ENCODE data around the gene DLG3. TPM values are rescaled to one million over a fixed set of nuclear protein-coding genes. Genes with fewer than 3 reads are reported as not detected.
"Not testable (repeated sequence)": the region's sequence is repeated elsewhere in the genome, so short reads cannot be mapped to it uniquely, and the experiment has no call there.

DLG3 gene
- total RNA-seq, 1 experiment from 2014 or later: 5.9 TPM

DNA sequence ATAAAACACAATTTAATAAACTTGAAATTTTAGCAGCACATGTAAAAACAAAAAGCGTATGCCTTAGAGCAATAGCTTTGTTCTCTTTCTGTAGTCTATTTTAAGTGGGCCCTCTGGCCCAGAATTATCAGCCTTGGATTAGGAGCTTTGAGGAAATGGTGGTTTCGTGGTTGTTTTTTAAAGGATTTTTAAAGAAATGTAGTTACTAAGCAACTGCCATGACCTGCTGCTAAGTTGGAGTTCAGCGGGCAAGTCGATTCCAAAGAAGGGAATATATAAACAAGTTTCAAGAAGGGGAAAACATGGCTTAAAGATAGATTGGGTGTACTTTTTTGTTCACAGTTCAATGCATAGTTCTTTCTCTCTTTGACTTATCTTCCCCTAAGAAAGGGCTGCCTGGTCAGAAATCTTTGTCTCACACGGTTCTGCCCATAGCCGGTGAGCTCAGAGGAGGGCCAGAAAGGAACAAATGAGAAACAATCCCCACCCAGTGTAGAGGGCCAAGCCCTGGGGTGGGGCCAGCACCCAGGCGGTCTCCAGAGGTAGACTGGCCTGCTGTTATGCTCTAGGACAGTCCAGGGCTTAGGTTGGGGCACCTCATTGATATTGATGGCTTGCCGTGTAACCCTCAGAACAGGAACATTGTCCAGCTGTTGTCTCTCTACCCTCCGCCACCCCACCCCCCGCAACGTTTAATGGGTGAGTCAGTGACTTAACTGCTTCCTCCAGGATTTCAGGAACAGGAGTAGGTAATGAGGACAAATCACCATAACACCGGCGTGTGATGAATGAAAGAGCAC is 32.5 kb downstream of the DLG3 start:
- DNase-seq (ENCODE audit: low read depth): peak; percentile 86

DNA sequence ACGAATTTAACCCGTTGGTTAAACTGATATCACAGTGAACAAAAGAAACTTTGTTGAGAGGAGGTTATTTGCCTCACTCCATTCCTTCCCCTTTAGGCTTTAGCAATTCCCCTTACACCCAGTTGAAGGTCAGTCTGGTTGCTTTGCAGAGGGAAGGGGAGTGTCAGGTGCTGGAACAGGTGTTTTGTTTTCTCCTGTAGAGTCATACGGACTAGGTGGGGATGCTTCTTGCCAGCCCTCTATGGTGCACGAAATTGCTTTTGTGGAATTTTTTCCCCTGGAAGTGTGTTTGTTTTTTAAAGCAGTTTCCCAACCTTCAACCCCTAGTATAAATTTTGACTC is 33.1 kb downstream of the DLG3 start:
- DNase-seq (ENCODE audit: low read depth): no peak

DNA sequence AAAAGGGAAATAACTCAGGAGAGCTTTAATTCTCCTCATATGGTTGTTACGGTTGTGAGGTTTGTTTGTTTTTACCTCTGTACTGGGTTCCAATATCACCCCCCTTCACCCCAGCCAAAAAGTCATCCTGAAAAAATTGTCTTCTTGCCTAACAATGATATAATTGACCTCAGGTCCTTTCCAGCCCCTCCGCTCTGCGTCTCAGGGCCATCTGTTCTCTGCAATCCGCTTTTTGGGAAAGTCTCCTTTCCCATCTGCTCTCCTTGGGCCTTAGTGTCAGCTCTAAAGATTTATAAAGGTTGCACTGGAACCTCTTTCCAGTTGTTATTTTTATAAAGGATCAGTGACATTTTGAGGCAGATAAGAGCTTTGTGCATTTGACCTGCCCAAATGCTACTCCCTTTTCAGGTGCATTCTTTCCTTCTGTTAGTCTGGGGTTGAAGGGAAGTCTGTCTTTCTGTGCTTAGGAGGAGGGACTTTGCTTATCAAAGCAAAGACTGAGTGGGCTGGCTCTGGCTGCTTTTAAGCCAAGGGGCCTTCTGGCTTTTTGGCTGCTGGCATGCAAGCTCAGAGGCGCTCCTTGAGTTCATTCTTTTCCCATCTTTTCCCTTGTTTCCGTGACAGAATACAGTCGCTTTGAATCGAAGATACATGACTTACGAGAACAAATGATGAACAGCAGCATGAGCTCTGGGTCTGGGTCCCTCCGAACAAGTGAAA is 34.1 kb downstream of the DLG3 start:
- peak; percentile 15 for DNase-seq (ENCODE audit: low read depth)

DNA sequence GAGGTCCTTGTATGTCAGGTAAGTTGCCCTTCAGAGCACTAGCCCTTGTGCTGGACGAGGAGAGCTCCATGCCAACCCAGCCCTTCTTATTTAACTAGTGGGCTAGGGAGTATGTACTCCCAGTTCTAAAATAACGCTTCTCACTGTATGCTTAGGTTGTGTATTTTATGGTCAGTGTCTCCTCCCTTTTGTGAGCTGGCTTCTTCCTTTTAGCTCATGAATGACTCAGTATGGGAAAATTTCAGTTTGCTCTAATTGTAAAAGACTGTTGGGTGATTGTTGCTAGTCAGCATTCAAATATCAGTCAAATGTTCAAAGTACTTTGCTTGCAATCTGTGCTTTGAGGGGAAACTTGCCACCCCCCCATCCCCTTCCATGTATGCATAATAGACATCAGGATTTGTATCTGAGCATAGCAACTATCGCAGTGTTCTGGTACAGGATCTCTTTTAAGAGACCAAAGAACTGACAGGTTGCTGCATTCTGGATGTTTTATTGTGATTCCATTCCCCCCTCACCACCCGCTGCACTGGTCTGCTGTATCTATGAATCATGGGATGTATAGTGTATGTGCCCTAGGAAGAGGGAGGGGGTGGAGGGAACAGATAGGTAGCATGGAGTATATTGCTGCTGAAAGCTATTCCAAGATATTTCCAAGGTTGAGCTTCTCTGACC is 34.7 kb downstream of the DLG3 start:
- peak; percentile 52 for DNase-seq (ENCODE audit: low read depth)

DNA sequence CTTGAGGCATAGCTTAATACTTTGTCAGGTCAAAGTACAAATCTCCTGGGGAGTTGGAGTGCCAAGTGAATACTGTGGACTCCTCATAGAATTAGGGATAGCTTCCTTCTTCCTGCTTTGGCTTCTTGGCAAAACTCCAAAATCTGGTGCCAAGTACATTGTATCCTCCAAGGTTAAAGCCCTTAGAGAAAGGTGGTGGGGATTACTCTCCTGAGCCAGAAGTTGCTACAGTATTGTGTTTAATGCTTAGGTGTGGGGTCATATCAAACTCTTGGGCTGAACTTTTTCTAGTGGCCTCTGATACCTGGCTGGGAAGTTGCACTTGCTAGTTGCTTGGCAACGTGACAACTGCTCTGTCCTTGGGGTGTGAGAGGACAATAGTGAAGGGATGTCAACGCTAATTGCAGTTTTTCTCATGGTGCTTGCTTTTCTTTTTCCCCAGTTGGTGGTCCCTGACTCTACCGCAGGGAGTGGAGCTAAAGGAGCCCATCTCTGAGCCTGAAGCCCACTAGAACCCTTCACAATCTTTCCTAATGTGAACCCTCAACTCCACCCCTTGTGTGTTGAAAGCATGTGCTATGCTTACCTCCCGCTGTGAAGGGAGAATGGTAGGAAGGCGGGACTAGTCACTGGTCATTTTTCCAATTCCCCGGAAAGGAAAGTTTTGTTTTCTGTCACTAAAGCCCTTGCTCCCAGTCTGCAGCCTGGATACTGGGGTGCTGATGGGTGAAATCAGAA is 35.5 kb downstream of the DLG3 start:
- peak; percentile 51 for DNase-seq (ENCODE audit: low read depth)

DNA sequence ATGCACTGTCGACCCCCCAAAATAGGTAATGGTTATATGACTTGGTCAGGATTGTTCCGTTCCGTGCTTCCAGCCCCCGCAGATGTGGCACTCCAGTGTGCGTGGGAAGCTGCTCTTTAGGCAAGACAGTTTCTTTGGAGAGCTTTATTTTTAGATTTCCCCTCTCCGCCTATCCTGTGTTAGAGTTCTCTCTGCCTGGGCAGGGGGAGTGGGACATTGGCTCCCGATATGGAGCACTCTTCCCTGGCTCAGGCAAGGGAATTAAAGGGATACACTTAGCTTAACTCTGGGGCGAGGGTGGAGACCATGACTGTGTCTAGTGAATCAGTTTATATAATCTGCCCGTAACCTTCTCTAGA is 36.0 kb downstream of the DLG3 start:
- peak; percentile 11 for DNase-seq (ENCODE audit: low read depth)

DNA sequence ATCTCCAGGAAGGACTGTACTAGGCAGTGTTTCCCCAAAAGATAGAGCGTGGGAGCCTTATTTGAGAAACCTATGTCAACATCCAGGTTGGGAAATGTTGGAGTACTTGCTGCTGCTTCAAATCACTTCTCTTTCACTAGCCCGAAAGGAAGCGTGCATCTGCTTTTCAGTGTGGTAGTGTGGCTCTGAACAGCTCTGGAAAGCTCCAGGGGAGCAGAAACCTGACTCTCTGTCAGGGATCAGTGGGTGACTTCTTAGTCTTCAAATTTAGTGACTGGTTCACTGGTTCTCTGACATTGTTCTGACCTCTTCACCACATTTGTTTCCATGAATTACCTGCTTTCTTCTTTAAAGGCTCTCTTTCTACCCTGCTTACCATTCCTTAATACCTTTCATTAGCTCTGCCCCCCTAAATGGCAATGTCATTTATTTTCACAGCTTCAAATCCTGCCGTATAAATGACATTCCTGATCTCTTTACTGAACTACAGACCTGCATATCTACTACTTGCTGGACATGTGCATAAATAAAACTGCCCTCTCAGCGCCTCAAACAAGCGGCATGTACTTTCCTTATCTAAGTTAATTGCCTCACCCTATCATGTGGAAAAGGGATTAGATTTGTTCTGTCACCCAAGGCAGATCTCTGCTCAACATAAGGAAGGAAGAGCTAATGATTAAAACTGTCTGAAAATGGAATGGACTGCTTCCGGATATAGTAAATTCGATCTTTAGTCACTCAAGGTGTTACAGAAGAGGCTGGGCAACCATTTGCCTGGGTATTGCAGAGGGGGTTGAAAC is 37.0 kb downstream of the DLG3 start:
- peak; percentile 18 for DNase-seq (ENCODE audit: low read depth)

DNA sequence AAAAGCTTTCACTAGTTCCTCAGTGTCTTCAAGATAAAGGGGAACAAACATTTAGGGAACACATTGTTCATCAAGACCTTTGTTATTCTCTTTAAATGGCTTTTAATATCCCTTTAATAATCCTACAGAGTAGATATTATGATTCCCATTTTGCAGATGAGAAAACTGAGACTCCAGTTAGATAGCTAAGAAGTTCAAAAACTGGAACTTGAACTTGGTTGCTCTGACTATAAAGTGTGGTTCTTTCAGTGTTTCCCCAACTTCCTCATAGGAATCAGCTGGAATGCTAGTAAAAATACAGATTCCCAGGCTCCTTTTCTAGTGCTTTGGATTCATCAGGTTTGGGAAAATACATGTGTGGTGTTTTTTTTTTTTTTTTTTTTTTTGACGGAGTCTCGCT is 37.7 kb downstream of the DLG3 start:
- no peak for DNase-seq (ENCODE audit: low read depth)

DNA sequence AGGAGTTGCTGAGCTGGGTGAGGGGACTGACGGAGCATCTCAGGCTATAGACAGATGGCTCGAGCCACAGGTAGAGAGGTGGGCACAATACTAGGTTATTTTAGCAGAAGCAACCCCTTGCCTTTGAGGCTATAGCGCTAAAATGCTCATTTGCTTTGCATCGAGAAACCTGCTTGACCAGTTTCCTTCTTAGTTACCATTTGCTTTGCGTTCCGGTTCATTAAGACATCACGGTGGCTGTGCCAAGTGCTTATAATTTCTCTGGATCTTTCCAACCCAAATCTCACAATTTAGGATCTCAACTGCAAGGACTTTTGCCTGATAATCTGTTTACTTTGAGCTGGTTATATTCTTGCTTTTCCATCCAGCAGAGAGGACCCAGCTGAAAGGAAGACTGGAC is 40.8 kb downstream of the DLG3 start:
- no peak for DNase-seq (ENCODE audit: low read depth)

DNA sequence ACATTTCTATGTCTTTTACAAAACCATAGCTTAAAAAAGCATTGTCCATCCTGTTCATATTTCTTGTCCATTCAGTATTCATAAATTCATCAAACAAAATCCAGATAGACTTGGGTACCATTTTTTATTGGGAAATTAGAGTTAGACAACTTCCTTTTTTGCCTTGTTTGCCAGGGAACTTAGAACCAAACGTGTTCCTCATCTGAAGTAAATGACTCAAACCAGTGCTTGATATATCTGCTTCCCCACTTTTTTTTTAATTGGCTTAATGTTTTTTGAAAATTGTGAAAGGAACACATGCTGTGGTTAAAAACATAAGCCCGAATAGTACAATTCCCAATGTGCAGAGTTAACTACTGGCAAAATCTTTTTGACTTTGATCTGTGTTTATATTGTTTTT is 44.2 kb downstream of the DLG3 start:
- DNase-seq (ENCODE audit: low read depth): no peak

DNA sequence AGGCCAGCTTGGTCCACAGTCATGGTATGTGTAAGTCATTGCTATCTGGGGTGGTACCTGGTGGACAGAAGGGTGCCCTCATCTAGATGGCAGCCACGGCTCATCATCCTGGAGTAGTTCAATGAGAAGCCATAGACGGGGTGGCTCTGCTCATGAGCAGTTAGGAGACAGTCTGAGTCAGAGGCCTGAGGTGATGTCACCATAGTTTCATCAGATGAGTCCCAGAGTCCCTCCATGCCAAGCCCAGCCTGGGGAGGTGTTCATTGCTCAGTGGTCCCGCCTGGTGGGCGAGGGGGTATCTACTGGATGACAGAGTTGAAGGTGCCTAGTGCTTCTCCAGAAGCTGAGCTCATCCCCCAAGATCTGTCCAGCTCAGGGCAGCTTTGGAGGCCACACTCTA is 49.8 kb downstream of the DLG3 start:
- no peak for DNase-seq (ENCODE audit: low read depth)

DNA sequence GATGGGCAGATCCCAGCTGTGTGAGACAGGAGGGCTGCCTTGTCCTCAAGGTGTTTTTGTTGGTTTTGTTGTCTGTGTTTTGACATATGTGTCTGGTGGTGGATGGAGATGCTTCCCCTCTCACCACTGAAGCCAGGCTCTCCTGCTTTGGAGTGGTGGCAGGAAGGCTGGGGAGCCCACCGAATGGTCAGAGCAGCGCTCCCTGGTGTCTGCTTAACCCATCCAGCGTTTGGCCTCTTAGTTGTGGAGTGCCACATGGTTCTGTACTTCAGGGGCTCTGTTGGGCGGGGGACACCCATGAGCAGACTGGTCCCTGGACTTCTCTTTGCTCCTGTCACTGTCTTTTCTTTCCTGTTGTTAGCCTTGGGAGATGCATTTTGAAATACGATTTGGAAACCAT is 51.9 kb downstream of the DLG3 start:
- DNase-seq (ENCODE audit: low read depth): no peak

DNA sequence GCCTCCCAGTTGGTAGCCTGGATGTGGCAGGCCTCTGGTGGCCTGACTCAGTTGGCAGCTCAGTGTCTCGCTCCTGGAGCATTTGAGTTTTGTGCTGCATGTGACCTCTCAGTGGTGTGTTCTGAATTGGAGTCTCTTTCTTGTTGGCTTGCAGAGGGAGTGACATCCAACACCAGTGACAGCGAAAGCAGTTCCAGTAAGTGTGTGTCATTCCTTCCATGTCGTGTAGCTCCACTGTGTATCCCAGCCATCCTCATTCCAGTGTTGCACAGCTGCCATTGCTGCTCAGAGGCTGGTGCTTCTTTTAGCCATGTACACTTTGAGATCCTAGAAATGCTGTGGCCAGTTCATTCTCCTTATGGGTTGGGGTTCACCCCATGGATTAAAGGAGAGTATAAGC is 52.4 kb downstream of the DLG3 start:
- DNase-seq (ENCODE audit: low read depth): no peak

DNA sequence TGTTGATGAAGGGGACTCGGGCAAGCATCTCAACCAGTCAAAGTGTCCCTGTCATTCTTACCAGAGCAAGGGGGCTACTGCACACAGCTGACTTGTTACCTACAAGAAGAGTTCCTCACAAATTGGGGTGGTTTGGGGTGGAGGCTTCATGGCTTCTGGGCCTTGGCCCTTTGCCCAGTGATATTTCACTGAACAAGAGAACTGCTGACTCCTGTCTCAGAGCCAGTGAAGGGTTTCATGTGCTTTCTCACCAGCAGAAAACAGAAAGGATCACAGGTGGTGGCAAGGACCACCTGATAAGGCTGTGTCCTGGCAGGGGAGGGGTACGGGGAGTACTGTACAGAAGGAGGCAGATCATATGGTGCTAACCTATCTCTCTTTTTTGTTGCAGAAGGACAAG is 53.5 kb downstream of the DLG3 start:
- no peak for DNase-seq (ENCODE audit: low read depth)

DNA sequence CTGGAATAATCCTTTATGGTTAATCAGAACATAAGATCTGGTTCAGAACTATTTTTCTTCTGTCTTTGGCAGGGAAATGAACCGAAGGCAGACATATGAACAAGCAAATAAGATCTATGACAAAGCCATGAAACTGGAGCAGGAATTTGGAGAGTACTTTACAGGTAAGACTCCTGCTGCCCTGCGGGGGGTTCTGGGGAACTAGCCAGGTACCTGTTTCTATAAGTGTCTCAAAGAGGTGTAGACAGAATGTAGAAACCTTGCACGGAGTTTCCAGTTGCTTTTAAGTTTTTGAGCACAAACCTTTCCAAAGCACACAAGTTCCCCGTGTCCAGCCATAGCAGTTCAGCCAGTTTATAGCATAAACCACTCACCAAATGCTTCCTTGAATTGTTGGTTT is 56.2 kb downstream of the DLG3 start:
- no peak for DNase-seq (ENCODE audit: low read depth)

DNA sequence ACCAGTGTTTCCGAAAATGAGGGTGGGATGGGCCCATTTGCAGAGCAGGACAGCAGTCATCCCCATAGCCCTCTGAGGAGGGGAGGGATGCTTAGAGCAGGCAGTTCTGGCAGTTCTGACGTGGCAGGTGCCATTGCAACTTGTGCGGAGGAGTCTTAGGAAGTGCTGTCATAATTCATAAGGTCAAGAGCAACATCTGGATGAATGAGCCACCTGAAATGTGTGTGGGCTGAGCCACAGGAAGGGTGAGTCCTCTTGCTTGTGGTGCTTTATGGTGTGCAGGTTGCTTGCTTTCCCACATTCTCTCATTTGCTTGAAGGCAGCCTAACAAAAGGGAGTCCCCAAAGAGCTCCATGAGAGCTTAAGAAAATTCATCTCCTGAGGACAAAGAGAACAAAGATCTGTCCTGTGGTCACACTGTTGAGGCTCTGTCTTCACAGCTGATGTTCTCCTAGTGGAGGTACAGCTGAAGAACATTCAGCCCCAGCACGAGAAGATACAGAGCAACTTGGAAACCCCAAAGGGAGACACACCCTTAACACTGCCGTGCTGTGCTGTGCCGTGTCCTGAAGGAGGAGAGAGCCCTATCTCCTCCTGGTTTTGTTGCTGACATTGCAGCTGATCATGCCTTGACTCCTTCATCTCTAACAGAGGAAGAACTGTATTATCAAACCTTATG is 60.3 kb downstream of the DLG3 start:
- DNase-seq (ENCODE audit: low read depth): peak; percentile 6

DNA sequence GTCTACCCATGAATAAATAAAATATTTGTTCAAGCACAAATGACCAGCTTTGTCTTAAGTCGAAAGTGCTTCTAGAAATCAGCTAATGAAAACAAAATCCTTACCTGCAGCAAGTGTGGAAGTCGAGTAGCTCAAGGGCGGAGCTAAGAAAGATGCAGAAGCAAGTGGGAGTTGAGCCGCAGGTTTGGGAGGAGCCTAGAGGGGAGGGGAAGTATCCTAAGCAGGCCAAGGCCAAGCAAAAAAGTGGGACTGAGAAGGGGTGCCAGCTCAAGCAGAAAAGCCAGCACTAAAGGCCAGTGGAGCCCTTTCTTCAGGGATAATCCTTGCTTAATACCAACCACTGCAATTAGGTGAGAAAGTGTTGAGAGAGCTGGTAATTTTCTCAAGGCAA is 60.8 kb downstream of the DLG3 start:
- DNase-seq (ENCODE audit: low read depth): no peak

DNA sequence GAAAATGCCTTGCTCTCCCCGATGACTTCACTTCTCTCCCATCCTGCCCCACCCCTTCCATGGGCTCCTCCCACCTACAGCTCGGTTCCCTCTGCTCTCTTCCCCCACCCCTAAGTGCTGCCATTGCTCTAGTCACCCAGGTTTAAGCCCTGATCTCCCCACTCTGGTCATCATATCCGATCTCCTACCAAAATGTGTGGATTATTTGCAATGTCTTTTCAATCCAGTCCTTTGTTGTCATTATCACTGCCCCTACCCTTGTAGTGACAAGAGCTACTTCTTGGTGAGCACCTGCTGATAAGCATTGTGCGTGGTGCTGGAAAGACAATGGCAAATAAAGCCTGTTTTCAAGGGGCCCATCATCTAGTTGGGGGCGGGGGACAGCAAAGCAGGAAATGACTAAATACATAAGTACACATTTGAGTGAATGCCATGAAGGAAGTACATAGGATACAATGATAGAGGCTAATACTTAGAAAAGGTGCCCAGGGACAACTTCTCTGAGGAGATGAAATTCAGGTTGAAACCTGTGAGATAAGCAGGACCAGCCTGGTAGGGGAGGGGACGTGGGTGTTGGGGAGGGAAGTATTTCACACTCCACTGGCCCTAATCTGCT is 63.8 kb downstream of the DLG3 start:
- peak; percentile 5 for DNase-seq (ENCODE audit: low read depth)

DNA sequence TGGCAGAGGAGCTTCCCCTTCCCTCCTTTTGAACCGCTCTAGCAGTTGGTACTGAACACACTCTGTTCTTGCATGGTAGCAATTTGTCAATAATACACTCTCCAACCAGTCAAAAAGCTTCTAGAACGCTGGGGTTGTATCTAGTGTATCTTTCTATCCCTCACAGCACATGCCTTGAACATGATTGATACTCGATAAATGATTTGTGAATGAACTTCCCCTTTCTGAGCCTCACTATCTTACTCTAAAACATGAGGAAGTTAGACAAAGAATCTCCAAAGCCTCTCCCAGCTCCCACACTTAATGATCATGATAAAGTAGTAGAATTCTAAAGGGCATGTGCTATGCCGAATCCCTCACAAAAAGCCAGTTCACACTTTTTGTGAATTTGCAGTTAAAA is 64.4 kb downstream of the DLG3 start:
- no peak for DNase-seq (ENCODE audit: low read depth)

DNA sequence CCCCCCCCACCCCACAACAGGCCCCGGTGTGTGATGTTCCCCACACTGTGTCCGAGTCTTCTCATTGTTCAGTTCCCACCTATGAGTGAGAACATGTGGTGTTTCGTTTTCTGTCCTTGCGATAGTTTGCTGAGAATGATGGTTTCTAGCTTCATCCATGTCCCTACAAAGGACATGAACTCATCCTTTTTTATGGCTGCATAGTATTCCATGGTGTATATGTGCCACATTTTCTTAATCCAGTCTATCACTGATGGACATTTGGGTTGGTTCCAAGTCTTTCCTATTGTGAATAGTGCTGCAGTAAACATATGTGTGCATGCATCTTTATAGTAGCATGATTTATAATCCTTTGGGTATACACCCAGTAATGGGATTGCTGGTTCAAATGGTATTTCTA is 70.6 kb downstream of the DLG3 start:
- DNase-seq (ENCODE audit: low read depth): not testable (repeated sequence)

DNA sequence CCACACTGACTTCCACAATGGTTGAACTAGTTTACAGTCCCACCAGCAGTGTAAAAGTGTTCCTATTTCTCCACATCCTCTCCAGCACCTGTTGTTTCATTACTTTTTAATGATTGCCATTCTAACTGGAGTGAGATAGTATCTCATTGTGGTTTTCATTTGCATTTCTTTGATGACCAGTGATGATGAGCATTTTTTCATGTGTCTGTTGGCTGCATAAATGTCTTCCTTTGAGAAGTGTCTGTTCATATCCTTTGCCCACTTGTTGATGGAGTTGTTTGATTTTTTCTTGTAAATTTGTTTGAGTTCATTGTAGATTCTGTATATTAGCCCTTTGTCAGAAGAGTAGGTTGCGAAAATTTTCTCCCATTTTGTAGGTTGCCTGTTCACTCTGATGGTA is 71.1 kb downstream of the DLG3 start:
- not testable (repeated sequence) for DNase-seq (ENCODE audit: low read depth)

Data from Daoy (cell line).